Mesodermal cell (in vitro differentiated cells): ENCODE results near the gene CHRD. TPM values are rescaled to one million over a fixed set of nuclear protein-coding genes. Genes with fewer than 3 reads are reported as not detected.

Experiments
- H3K27ac ChIP-seq: 2 replicates; pipeline ENCODE4 v1.7.0; 2013; ENCODE audit warnings: mild to moderate bottlenecking, low read depth, low read length, moderate library complexity; ENCODE audit not compliant: severe bottlenecking
- H3K36me3 ChIP-seq: 2 replicates; pipeline ENCODE4 v1.7.1; 2013; ENCODE audit warnings: mild to moderate bottlenecking, low read length, moderate library complexity; ENCODE audit not compliant: control insufficient read depth, insufficient read depth
- H3K4me1 ChIP-seq: one replicate; pipeline ENCODE4 v1.7.1; 2013; ENCODE audit warnings: mild to moderate bottlenecking, low read length; ENCODE audit not compliant: insufficient read depth, control insufficient read depth, poor library complexity, severe bottlenecking
- H3K4me3 ChIP-seq: 2 replicates; pipeline ENCODE4 v1.7.0; 2013; ENCODE audit warnings: low read length, control low read depth, mild to moderate bottlenecking; ENCODE audit not compliant: insufficient read depth, poor library complexity, severe bottlenecking; ENCODE audit errors: extremely low read depth
- H3K9me3 ChIP-seq: 2 replicates; pipeline ENCODE4 v1.7.1; 2013; ENCODE audit warnings: mild to moderate bottlenecking, low read length, moderate library complexity; ENCODE audit not compliant: control insufficient read depth
- WGBS, 2 experiments: methylation state at CpG; one replicate each; pipeline ENCODE4 v1.1.5; 2013; ENCODE audit warnings: missing lambda C conversion rate in 2 of 2; ENCODE audit not compliant: insufficient coverage in 2 of 2; 5-methylcytosine and 5-hydroxymethylcytosine counted together
- polyA plus RNA-seq, 2 experiments: library from polyadenylated mRNA; stranded (reverse); fragments of 50-300 nt; gene quantifications; one replicate each; pipeline ENCODE4 v1.2.3, GENCODE V29; 2013

The CHRD gene
- 21.5 TPM for polyA plus RNA-seq (2013, experiment 1 of 2)
- 14.2 TPM for polyA plus RNA-seq (2013, experiment 2 of 2)

DNA sequence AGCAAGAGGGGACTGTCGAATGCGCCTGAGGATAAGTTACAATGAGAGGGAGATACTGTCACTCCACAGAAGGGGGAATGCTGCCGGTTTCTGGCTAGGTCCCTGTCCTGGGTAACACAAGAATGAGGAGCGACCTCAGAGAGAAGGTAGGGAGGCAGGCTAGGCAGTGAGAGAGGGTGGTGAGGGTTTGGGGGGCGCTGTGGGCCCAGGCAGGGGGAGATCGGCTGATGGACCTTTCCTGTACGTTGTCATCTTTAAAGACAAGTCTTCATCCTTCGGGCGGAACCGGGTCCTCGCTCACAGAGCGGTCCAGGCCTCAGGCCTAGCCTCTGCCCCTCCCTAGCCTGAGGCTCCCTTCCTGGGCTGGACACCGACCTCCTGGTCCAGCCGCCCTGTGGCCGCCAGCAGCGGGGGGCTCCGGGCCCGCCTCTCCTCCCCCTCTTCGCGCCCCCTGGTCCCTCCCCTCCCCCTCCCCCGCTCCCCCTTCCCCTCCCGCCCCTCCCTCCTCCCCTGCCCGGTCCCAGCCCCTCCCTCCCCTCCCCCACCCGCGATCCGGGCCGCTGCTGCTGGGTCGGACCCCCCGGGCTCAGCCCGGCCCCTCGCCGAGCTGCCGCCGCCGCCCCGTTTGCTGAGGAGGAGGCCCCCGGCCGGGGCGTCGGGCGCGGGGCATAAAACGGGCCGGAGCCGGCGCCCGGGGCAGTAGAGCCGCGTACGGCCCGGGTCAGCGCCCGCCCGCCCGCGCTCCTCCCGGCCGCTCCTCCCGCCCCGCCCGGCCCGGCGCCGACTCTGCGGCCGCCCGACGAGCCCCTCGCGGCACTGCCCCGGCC is at the start of gene CHRD:
CHRD (plus strand) TSS at position 697 of the 827 bp plus-strand sequence. CDS start 265 bp downstream, outside the sequence.
- peak within 1 kb of the TSS; percentile 23 for H3K27ac ChIP-seq
- H3K4me1 ChIP-seq = peaks cover 22% of the 10 kb centered on the region
- no peaks in the 10 kb centered on the region for H3K36me3 ChIP-seq
- no peaks in the 10 kb centered on the region for H3K9me3 ChIP-seq
- 9 to 10% methylated on average over 26 to 32 of the region's 71 CpGs for WGBS, 2 experiments
- peak within 1 kb of the TSS; percentile 38 for H3K4me3 ChIP-seq

DNA sequence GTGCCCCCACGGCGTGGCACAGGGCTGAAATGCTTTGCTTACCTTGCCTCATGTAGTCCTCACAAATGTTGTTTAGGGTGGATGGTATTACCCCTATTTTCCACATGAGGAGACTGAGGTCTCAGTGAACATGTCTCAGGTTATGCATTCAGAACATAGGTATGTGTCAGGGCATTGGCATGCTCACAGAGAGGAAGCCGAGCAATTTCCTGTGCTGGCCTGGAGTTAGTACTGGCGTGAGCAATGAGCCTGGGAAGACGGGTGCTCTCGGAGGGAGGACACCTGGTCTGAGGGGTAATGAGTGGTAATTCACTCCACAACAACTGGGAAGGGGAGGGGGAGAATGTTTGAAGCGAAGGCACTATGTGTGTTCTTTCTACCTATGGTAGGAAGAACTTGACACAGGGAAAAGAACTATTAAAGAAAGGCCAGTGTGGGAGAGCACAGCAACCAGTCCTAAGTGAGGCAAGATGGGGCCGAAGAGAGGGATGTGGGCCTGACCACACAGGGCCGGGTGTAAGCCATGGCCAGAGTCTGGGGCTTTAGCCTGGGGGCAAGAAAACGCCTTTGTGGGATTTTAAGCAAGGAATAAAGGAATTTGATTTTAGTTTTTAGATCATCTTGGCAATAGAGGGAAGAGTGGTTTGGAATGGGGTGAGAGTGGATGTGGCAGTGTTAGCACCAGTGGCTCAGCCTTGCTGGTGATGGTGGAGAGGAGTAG is 47.3 kb upstream of the CHRD start:
- Histone ChIP-seq H3K9me3 (no peaks in the 10 kb centered on the region), H3K27ac (peak overlapping the region; percentile 96), H3K4me1 (peaks cover 55% of the 10 kb centered on the region), H3K36me3 (peaks cover 80% of the 10 kb centered on the region), H3K4me3 (no peak overlapping the region)
- WGBS, 2 experiments = 91 to 94% methylated on average over 8 to 10 of the region's 10 CpGs

DNA sequence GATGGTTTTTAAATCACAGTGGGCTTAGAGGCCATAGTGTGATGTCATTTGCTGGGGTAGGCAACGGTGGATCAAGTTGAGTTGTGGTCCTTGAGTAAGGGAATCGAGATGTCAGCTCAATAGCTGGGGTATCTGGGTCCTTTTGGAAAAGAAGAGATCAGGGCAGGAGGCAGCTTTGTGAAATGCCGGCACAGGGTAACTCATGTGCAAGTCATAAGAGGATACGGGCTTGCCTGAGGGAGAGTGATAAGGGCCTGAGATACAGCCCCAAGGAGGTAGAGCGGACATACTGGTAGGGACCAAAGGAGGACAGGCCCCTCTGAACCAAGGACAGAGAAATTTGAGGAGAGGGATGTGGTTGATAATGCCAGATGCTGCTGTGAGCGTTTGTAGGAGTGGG is 46.7 kb upstream of the CHRD start:
- Histone ChIP-seq H3K4me3 (no peak overlapping the region), H3K4me1 (peaks cover 55% of the 10 kb centered on the region), H3K36me3 (peaks cover 74% of the 10 kb centered on the region), H3K27ac (peak overlapping the region; percentile 96), H3K9me3 (no peaks in the 10 kb centered on the region)
- 97% methylated on average over 6 of the region's 6 CpGs for WGBS, 2 experiments

DNA sequence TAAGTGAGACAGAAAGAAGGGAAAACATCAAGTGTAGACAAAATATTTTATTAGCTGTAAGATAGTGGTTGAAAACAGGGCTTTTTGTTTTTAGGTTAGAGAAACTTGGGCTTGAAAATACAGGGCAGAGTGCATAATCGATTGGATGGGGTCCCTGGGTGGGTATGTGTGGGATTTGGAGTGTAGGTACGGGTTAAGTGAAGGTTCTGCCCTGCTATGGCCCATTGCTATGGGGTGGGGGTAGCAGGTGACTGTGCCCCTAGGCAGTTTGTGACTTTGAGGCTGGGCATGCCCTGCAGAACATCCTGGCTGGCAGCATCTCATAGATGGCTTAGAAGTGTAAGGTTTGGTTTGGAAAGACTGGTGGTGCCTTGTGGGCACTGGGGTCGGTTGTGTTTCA is 46.2 kb upstream of the CHRD start:
- Histone ChIP-seq H3K27ac (peak overlapping the region; percentile 96), H3K9me3 (no peaks in the 10 kb centered on the region), H3K4me3 (no peak overlapping the region), H3K36me3 (peaks cover 68% of the 10 kb centered on the region), H3K4me1 (peaks cover 55% of the 10 kb centered on the region)
- 94 to 96% methylated on average over 2 to 3 of the region's 3 CpGs for WGBS, 2 experiments

DNA sequence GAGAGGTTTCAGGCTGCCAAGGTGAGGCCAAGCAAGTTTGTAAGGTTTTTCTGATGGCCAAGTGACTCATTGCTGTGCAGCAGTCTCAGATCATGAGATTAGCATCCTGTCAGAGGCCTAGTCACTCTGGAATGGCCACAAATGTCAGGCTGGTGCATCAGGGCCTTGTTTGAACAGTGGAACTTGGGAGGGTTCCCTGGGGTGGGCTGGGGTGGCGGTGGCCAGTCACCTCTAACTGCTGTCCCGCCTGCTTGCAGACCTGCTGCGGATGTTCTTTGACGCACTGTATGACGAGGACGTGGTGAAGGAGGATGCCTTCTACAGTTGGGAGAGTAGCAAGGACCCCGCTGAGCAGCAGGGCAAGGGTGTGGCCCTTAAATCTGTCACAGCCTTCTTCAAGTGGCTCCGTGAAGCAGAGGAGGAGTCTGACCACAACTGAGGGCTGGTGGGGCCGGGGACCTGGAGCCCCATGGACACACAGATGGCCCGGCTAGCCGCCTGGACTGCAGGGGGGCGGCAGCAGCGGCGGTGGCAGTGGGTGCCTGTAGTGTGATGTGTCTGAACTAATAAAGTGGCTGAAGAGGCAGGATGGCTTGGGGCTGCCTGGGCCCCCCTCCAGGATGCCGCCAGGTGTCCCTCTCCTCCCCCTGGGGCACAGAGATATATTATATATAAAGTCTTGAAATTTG is 45.2 kb upstream of the CHRD start:
- Histone ChIP-seq H3K4me1 (peaks cover 60% of the 10 kb centered on the region), H3K9me3 (no peaks in the 10 kb centered on the region), H3K4me3 (no peak overlapping the region), H3K36me3 (peaks cover 59% of the 10 kb centered on the region), H3K27ac (peak overlapping the region; percentile 96)
- WGBS, 2 experiments = 91 to 93% methylated on average over 9 to 14 of the region's 15 CpGs

DNA sequence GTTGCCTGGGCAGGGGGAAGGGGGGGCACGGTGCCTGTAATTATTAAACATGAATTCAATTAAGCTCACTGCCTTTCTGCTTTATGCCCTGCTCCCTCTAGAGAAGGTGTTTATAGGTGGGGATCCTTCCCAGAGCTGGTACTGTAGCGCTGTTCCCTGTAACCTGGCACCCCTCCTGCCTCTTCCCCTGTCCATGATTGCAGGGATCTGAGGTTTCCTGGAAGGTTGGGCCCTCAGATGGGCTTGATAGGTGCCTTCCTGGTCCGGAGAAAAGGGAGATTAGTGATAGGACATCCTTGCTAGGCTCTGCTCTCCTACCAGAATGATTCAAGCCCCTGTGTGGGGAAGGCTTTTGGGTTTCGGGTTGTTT is 44.6 kb upstream of the CHRD start:
- peaks cover 53% of the 10 kb centered on the region for H3K36me3 ChIP-seq
- H3K9me3 ChIP-seq = no peaks in the 10 kb centered on the region
- H3K4me3 ChIP-seq = peak overlapping the region; percentile 60
- H3K27ac ChIP-seq = peak overlapping the region; percentile 96
- H3K4me1 ChIP-seq = peaks cover 65% of the 10 kb centered on the region
- 67 to 76% methylated on average over 2 of the region's 4 CpGs for WGBS, 2 experiments

DNA sequence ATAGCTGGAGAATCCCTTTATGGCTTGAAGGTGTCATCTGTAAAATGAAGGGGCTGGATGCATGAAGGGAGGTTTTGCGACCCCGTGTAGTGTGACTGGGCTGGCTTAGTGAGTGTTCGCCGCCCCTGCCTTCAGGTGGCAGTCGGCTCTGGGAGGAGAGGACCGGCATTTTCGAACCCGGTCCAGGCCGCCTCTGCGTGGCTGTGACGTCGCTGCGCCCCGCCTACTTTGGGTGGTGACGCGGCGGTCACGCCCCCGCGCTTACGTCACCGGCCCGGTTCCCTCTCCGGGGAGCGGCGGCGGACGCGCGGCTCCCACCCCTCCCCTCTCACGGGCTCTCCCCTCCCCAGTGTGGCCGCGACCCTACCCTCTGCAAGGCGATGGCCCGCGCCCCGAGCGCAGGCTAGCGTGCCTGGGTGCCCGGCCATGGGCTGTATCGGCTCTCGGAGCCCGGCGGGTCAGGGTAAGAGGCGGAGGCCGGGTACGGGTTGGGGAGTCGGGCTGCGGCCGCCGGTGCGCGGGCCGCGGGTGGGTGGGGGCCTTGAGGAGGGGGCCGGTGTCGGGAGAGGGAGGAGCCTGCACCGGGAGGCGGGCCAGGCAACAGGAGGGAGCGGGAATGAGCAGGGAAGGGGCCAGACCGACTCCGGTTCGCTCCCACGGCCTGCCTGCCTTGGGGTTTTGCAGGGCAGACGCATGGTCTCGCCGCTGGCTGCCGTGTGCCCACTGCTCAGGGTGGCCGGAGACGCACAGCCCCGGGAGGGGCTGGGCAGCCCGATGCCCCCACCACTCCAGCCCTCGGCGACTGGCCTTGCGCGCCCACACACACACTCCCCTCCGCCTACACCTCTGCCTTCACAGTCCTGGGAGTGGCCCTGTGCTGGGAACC is 44.0 kb upstream of the CHRD start:
- peak overlapping the region; percentile 60 for H3K4me3 ChIP-seq
- H3K4me1 ChIP-seq = peaks cover 67% of the 10 kb centered on the region
- peak overlapping the region; percentile 96 for H3K27ac ChIP-seq
- 2 to 3% methylated on average over 58 to 59 of the region's 77 CpGs for WGBS, 2 experiments
- H3K9me3 ChIP-seq = no peaks in the 10 kb centered on the region
- H3K36me3 ChIP-seq = peaks cover 46% of the 10 kb centered on the region

DNA sequence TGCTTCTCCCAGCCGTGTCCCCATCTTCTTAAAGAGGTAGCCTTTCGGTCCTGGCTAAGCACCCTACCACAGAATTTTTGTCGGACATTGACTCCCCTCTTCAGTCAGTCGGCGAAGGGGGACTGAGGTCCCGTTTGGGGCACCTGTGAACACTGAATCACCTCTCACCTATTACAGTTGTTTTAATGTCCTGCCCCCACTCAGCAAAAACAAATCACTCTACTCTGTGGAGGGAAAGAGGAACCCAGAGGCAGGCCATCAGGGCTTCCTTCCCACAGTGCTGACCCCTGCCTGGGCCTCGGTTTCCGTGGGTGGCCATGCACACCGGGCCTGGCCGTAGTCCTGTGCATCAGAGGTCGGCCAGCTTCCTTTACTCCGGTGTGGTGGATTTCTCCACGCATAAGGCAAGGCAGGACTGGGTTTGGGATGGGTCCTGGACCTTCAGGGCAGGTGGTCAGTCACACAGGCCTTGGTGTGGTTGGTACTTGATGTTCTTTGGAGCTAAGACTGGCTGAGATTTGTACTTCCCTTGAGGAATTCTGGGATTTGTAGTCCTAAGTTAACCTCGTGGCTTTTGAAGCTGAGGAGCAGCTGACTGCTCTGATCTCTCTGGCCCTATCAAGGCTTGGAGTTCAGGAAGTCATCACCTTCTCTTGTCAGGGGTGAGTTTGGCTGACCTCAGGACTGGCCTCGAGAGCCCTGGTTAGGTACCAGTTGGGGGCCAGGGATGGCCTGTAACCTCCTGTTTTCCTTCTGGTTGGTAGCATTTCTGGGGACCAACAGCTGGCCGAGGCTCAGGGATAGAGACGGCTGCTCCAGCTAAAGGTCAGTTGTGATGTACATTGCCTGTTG is 43.1 kb upstream of the CHRD start:
- Histone ChIP-seq H3K27ac (peak overlapping the region; percentile 96), H3K4me1 (peaks cover 63% of the 10 kb centered on the region), H3K9me3 (no peaks in the 10 kb centered on the region), H3K36me3 (peaks cover 44% of the 10 kb centered on the region), H3K4me3 (peak overlapping the region; percentile 60)
- WGBS, 2 experiments = 51 to 54% methylated on average over 16 of the region's 17 CpGs

DNA sequence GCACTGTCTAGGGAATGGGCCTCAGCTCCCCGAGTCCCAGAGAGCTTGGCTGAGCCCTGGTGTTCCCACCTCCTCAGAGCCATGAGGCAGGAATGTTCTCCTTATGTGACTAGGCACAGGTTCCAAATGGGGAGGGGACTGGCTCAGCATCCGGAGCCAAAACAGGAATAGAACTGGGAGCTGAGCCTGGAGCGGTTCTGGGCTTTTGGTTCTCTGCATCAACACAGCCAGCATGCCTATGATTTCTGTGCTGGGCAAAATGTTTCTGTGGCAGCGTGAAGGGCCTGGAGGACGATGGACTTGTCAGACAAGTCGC is 42.5 kb upstream of the CHRD start, which contains the start of gene FAM131A:
FAM131A (plus strand) TSS at position 202 of the 316 bp plus-strand sequence; CDS start at position 233, 31 bp downstream.
- H3K36me3 ChIP-seq = peaks cover 42% of the 10 kb centered on the region
- WGBS, 2 experiments = 94 to 96% methylated on average over 6 of the region's 6 CpGs
- H3K27ac ChIP-seq = peak within 1 kb of the TSS; percentile 96
- H3K9me3 ChIP-seq = no peaks in the 10 kb centered on the region
- H3K4me3 ChIP-seq = peak within 1 kb of the TSS; percentile 60
- peaks cover 57% of the 10 kb centered on the region for H3K4me1 ChIP-seq
